HL-60 (cell line): Measurements from ENCODE around the gene CCL8.

Source experiments
- DNase-seq, 2 experiments: peaks; one replicate each; pipeline ENCODE4 v3.0.0-alpha.2; 2010 to 2020; ENCODE audit warnings: low read depth in 1 of 2, low spot score in 1 of 2
- H3K27ac ChIP-seq: fragments of 250-450 bp; sonication (Bioruptor Pico); replicated peaks from 2 replicates; pipeline ENCODE4 v1.5.1; 2020; ENCODE audit warnings: mild to moderate bottlenecking, moderate library complexity
- H3K27me3 ChIP-seq: fragments of 250-450 bp; sonication (Bioruptor Pico); 2 replicates; pipeline ENCODE4 v1.5.1; 2021; ENCODE audit warnings: mild to moderate bottlenecking, moderate library complexity; ENCODE audit not compliant: insufficient read depth, poor library complexity, severe bottlenecking
- H3K4me3 ChIP-seq: replicated peaks from 2 replicates; pipeline ENCODE4 v1.5.1; 2011; ENCODE audit warnings: mild to moderate bottlenecking, control low read depth, low read length; ENCODE audit not compliant: insufficient read depth
- CTCF ChIP-seq: IDR thresholded peaks from one replicate; pipeline ENCODE4 v1.5.1; 2011; ENCODE audit warnings: low read length, control low read depth, inconsistent platforms; ENCODE audit not compliant: insufficient read depth
- GABPA ChIP-seq: IDR thresholded peaks from 2 replicates; pipeline ENCODE4 v1.6.1; 2012; ENCODE audit warnings: low read depth
- POLR2AphosphoS5 ChIP-seq: IDR thresholded peaks from 2 replicates; pipeline ENCODE4 v1.6.1; 2012; ENCODE audit warnings: low read depth
- SPI1 ChIP-seq: IDR thresholded peaks from 2 replicates; pipeline ENCODE4 v1.6.1; 2012; ENCODE audit warnings: low read depth, mild to moderate bottlenecking, borderline replicate concordance
- TF ChIP-seq, protein P1 (sequence below): IDR thresholded peaks from 2 replicates; pipeline ENCODE4 v1.6.1; 2012; ENCODE audit warnings: low read depth; ENCODE audit not compliant: insufficient replicate concordance

Gene CCL8

GRCh38 chr17:34283571-34283970 is 35.7 kb upstream of the CCL8 start:
- H3K27ac ChIP-seq: no peak overlapping the region
- H3K4me3 ChIP-seq: no peak overlapping the region
- no peaks in the 10 kb centered on the region for H3K27me3 ChIP-seq
- no peak for DNase-seq
- no peak for TF ChIP-seq POLR2AphosphoS5
- no peak for TF ChIP-seq GABPA
- TF ChIP-seq SPI1: no peak
- TF ChIP-seq, protein P1, sequence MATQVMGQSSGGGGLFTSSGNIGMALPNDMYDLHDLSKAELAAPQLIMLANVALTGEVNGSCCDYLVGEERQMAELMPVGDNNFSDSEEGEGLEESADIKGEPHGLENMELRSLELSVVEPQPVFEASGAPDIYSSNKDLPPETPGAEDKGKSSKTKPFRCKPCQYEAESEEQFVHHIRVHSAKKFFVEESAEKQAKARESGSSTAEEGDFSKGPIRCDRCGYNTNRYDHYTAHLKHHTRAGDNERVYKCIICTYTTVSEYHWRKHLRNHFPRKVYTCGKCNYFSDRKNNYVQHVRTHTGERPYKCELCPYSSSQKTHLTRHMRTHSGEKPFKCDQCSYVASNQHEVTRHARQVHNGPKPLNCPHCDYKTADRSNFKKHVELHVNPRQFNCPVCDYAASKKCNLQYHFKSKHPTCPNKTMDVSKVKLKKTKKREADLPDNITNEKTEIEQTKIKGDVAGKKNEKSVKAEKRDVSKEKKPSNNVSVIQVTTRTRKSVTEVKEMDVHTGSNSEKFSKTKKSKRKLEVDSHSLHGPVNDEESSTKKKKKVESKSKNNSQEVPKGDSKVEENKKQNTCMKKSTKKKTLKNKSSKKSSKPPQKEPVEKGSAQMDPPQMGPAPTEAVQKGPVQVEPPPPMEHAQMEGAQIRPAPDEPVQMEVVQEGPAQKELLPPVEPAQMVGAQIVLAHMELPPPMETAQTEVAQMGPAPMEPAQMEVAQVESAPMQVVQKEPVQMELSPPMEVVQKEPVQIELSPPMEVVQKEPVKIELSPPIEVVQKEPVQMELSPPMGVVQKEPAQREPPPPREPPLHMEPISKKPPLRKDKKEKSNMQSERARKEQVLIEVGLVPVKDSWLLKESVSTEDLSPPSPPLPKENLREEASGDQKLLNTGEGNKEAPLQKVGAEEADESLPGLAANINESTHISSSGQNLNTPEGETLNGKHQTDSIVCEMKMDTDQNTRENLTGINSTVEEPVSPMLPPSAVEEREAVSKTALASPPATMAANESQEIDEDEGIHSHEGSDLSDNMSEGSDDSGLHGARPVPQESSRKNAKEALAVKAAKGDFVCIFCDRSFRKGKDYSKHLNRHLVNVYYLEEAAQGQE: no peak
- TF ChIP-seq CTCF: no peak

DNA sequence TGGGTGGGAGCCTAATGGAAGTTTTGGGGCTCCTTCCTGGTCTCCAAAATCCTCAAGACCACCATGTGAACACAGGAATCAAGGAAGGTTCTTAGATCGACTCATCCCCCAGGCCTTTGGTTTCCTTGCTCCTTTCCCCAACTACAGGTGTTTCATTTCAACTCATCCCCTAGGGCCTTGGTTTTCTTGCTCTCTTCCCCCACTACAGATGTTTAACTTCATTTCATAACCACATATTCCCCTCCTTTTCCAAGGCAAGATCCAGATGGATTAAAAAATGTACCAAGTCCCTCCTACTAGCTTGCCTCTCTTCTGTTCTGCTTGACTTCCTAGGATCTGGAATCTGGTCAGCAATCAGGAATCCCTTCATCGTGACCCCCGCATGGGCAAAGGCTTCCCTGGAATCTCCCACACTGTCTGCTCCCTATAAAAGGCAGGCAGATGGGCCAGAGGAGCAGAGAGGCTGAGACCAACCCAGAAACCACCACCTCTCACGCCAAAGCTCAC is 33.9 kb upstream of the CCL8 start, which contains the start of gene CCL11:
TSS of gene CCL11 (plus strand) at position 457 of the 507 bp plus-strand sequence. CDS start 67 bp downstream, outside the sequence.
- H3K4me3 ChIP-seq: no peak within 1 kb of the TSS
- DNase-seq: no peak
- no peaks in the 10 kb centered on the region for H3K27me3 ChIP-seq
- TF ChIP-seq GABPA (no peak), SPI1 (no peak), POLR2AphosphoS5 (no peak), CTCF (no peak)
- TF ChIP-seq, protein P1: no peak
- no peak within 1 kb of the TSS for H3K27ac ChIP-seq

DNA sequence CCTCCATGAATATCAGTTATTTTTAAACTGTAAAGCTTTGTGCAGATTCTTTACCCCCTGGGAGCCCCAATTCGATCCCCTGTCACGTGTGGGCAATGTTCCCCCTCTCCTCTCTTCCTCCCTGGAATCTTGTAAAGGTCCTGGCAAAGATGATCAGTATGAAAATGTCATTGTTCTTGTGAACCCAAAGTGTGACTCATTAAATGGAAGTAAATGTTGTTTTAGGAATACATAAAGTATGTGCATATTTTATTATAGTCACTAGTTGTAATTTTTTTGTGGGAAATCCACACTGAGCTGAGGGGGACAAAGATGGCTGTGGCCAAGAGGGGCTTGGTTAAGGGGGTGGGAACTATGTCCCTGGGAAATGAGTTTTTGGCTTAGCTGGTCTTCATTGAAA is 31.4 kb upstream of the CCL8 start:
- Histone ChIP-seq H3K27me3 (no peaks in the 10 kb centered on the region), H3K27ac (no peak overlapping the region), H3K4me3 (no peak overlapping the region)
- TF ChIP-seq, protein P1: no peak
- DNase-seq: no peak

DNA sequence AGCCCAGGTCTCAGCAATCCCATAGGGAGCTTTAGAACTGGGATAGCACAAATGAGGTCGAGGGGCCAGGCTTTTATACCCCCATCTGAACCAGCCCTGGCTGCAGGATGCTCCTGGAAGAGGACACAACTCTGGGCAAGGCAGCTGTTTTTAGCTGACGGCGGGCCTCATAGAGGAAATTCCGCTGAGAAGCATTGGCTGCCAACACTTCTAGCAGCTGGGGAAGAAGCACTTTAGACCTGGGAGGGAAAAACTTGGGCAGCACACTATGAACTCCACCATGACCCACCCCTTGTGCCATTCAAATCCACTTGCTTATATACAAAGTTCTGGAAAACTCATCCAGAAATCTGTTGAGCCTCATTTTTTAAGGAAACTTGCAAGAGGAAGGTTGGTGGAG is 28.6 kb upstream of the CCL8 start:
- DNase-seq: no peak
- Histone ChIP-seq H3K27ac (no peak overlapping the region), H3K27me3 (no peaks in the 10 kb centered on the region), H3K4me3 (no peak overlapping the region)
- TF ChIP-seq POLR2AphosphoS5: no peak
- TF ChIP-seq, protein P1: no peak
- no peak for TF ChIP-seq GABPA
- no peak for TF ChIP-seq CTCF
- TF ChIP-seq SPI1: no peak
